NCI-H146 treated with DMSO at 0.1 percent for 48 hours (cell line): Measurements from ENCODE around the gene RPL39L.
"Not testable (repeated sequence)": the region's sequence is repeated elsewhere in the genome, so short reads cannot be mapped to it uniquely, and the experiment has no call there.

Experiments
- DNase-seq: peaks from one replicate; lab custom pipeline; 2025; ENCODE audit not compliant: unreplicated experiment; lab: John Stamatoyannopoulos, UW

Gene RPL39L

DNA sequence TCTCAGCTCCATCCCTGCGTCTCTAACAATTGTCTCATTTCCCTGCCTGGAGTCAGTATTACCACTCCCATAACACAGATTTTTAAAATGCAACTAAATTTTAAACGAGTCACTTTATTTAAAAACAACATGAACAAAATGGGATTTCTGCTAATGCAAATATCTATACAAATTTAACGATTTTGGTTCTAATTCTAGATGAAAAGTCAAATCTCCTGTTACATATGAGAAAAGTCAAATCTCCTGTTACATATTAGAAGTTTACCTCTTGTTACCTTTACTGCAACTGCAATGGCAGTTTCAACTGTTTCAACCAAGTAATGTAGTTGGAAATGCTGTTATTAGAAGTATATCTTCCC is 578 bp upstream of the RPL39L start:
- DNase-seq = no peak

DNA sequence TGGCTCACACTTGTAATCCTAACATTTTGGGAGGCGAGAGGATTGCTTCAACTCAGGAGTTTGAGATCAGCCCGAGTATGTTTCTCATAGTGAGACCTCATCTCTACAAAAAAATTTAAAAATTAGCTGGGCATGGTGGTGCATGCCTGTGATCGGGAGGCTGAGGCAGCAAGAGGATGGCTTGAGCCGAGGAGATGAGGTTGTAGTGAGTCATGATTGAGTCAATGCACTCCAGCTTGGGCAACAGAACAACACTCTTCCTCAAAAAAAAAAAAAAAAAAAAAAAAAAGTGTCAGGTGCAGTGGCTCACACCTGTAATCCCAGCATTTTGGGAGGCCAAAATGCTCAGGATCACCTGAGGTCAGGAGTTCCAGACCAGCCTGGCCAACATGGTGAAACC is 2.4 kb downstream of the RPL39L start:
- no peak for DNase-seq

DNA sequence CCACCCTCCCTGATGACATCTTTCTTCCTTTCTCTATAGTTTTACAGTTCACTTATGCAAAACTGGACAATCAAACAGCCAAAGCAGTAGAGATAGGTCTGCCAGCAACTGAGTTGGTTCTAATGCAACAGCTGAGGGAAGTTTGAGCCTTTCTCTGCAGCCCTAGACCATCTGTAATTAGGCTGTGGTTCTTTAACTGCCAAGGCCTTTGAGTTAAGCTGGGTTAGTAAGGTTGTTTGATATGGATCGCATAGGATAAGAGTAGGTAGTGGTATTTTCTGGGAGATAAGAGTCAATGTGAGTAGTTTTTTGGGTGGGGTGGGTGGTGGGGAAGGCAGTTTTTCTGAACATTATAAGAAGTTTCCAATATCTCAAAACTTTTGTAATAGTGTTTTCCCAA is 3.0 kb downstream of the RPL39L start:
- DNase-seq = no peak

GRCh38 chr3:187135172-187135690 is 4.1 kb downstream of the RPL39L start:
- not testable (repeated sequence) for DNase-seq

DNA sequence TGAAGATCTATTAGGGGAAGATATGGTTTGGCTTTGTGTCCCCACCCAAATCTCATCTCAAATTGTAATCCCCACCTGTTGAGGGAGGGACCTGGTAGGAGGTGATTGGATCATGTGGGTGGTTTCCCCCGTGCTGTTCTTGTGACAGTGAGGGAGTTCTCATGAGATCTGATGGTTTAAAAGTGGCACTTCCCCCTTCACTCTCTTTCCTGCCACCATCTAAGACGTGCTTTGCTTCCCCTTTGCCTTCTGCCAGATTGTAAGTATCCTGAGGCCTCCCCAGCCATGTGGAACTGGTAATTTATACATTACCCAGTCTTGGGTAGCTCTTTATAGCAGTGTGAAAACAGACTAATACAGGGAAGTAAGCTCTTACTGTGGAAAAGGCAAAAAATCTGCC is 6.1 kb downstream of the RPL39L start:
- not testable (repeated sequence) for DNase-seq

DNA sequence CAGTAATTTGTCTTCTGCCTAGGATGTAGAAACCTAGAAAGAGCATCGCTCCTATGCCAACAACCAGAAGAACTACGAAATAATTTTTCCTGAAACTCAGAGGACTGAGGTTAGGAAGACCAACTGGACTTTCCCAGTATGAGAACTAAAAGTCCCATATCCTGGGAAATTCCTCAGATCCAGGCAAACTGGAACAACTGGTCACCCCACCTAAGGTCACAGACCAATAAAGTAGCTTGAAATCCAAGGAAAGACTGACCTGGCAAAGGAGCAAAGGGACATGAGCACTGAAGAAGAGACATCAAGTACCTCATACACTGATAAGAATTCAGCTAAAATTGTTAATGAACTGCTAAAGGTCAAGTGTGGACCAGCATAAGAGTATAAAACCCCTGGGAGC is 6.6 kb downstream of the RPL39L start:
- no peak for DNase-seq

DNA sequence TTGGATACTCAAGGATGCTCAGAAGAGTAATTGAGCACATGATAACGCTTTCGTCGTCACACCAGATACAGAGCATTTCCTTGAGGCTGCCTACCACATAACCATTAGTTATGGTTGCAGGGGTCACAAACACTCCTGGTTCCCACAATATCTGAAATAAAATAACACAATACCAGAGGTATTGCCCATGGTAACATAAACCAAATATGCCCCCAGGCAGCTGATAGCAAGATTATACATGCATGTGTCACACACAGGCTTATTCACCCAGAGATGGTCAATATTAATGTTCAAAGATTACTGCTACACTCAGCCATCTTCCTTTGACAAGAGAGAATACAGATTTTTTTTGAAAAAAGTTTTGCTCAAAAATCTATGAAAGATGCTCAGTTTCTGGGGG is 7.3 kb downstream of the RPL39L start:
- DNase-seq = no peak

DNA sequence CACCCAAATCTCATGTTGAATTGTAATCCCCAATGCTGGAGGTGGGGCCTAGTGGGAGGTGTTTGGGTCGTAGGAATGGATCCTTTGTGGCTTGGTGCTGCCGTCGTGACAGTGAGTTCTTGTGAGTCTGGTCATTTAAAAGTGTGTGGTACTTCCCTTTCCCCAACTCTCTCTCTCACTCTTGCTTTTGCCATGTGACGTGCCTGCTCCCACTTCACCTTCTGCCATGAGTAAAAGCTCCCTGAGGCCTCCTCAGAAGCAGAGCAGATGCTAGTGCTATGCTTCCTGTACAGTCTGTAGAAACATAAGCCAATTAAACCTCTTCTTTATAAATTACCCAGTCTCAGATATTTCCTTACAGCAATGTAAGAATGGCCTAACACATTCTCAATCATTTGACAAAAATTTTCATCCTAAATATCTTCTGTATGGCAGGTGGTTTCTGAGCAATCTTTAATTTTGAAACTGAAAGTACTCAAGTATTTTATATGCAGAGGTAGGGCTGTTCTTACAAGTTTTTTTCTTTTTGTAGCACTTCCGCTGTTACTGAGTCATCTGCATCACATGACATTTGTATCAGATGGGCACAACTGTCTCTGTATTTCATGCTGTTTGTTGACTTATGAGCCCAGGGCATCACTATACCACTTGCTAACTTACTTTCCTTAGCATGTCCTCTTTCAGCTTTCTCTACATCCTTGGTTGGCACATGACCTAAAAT is 8.8 kb downstream of the RPL39L start:
- no peak for DNase-seq

- no peak for DNase-seq
Measured at GRCh38 chr3:187125319-187126031, 13.8 kb downstream of the RPL39L start.

DNA sequence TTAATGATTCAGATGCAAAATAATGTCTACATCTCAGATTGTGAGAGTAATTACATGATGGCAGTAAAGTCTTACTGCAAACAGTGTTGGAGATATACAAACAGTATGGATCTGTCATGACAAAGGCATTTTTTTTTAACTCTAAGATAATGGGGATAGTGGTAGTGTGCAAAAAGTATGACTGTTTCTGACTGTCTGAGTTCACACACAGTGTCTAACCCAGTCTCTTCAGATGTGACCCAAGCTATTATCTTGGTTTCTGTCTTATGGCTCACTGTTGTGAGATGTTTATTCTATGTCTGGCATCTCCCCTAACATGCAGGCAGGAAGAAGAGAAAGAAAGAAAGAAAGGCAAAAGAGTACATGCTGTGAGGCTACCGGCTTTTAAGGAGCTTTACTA is 17.0 kb downstream of the RPL39L start:
- no peak for DNase-seq

DNA sequence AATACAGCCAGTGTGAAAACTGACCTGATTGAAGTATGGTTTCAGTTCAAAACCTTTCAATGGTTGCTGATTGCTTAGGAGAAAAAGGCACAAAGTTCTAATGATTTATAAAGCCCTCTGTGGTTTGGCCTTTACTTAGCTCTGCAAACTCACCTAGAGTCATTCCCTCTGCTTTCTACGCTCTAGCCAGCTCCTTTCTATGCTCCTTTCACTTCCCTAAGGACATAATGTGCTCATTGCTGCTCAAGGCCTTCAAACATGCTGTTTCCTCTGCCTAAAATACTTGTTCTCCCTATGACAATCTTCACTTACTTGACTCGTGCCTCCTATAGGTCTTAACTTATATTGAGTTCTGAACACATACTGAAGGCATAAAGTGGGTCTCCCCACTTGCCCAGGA is 19.0 kb downstream of the RPL39L start:
- DNase-seq = no peak

- DNase-seq = no peak
Measured at GRCh38 chr3:187114511-187114910, 24.8 kb downstream of the RPL39L start.

- peak; percentile 11 for DNase-seq
Measured at GRCh38 chr3:187112934-187113793, 26.1 kb downstream of the RPL39L start.

DNA sequence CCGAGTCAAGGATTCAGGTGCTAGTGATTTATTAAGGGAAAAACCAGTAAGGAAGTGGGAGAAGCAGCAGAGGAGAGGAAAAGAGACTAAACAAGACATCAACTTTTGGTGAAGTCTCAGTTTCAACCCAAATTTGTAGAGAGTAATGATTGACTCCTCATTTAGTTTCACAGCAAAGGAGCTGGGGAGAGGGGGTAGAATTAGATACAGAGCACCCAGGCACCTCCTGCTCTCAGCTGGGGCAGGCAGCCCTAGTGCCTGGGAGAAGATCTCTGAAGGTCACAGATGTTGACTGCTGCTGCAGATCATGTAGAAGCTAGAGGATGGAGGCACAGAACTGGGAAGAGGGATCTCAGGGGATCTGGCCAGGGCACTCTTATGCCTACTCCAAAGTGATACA is 29.1 kb downstream of the RPL39L start:
- no peak for DNase-seq

- no peak for DNase-seq
Measured at GRCh38 chr3:187107989-187108388, 31.3 kb downstream of the RPL39L start.

DNA sequence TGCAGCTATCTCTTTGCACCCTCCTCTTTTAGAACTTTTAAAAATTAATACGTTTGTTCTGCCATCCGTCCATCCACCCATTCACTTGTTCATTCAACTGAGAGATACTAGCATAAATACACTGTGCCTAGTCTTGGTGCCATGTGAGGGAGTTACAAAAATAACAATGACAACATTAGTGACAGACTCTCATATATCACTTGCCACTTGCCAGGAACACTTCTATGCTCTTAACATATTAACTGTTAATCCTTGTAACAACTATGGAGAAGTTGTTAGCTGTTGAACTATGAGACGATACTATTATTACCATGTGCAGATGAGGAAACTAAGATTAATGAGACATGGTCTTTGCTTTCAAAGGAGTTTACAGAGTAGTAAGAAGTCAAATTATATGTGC is 33.6 kb downstream of the RPL39L start:
- no peak for DNase-seq

DNA sequence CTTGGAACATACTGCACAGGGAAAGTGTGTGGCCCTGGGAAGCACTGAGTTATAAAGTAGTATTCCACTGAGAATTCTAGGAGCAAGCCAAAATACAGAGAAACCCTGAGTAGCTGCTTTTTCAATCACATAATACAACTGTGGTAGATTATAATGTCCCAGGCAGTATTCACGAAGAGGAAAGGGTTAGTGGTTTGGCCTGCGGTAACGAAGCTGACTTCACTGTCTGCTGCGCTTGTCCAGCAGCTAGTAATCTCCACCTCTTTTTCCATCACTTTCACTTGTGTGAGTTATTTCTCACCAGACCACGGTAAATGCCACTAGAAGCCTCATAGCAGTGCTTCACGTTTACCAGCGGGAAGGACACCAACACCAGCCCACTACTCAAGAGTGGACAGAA is 34.4 kb downstream of the RPL39L start:
- DNase-seq = no peak

- DNase-seq = no peak
Measured at GRCh38 chr3:187104342-187104741, 35.0 kb downstream of the RPL39L start.

GRCh38 chr3:187103251-187103650 is 36.0 kb downstream of the RPL39L start:
- no peak for DNase-seq

DNA sequence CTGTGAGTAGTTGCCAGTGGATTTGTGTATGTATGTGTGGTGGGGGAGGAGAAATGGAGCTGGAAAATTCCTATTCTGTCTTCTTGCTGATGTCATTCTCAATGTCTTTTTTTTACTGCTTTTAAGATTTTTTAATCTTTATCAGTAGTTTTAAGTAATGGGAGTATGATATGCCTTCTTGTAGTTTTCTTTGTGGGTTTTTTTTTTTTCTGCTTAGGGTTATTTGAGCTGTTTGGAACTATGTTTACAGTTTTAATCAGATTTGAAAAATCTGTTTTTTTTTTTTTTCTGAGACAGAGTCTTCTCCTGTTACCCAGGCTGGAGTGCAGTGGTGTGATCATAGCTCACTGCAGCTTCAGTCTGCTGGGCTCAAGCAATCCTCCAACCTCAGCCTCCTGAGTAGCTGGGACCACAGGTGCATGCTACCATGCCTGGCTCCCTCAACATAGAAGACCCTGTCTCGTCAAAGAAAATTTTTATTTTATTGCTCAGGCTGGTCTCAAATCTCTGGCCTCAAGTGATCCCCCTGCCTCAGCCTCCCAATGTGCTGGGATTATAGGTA is 37.1 kb downstream of the RPL39L start:
- no peak for DNase-seq
